DOHH2 (cell line): ENCODE measurements around the gene PLBD2.

Experiments
- H3F3A ChIP-seq: fragments of 200-600 bp; sonication (generic), shearing (Covaris generic); 2 replicates; pipeline ENCODE4 v1.6.0; 2016; ENCODE audit warnings: antibody characterized with exemption, mild to moderate bottlenecking; ENCODE audit not compliant: control insufficient read depth, insufficient read depth
- H3K27ac ChIP-seq: fragments of 200-600 bp; sonication (generic); 2 replicates; pipeline ENCODE4 v1.5.1; 2014; ENCODE audit warnings: low read depth, mild to moderate bottlenecking, low read length, moderate library complexity
- H3K27me3 ChIP-seq: fragments of 200-600 bp; sonication (generic); 2 replicates; pipeline ENCODE4 v1.6.1; 2014; ENCODE audit warnings: mild to moderate bottlenecking, low read length, mixed read lengths; ENCODE audit not compliant: control insufficient read depth
- H3K36me3 ChIP-seq: fragments of 200-600 bp; sonication (generic); 2 replicates; pipeline ENCODE4 v1.6.1; 2014; ENCODE audit warnings: mild to moderate bottlenecking, low read length, moderate library complexity, mixed read lengths; ENCODE audit not compliant: control insufficient read depth
- H3K4me1 ChIP-seq: fragments of 200-600 bp; sonication (generic); 2 replicates; pipeline ENCODE4 v1.6.1; 2014; ENCODE audit warnings: mild to moderate bottlenecking, low read length, mixed read lengths; ENCODE audit not compliant: control insufficient read depth
- H3K4me2 ChIP-seq: fragments of 200-600 bp; sonication (generic); 2 replicates; pipeline ENCODE4 v1.6.0; 2014; ENCODE audit warnings: mild to moderate bottlenecking, low read length, moderate library complexity
- H3K4me3 ChIP-seq: fragments of 200-600 bp; sonication (generic); 2 replicates; pipeline ENCODE4 v1.5.1; 2014; ENCODE audit warnings: mild to moderate bottlenecking, low read length, mixed read lengths
- H3K79me2 ChIP-seq: fragments of 200-600 bp; sonication (generic); 2 replicates; pipeline ENCODE4 v1.6.1; 2014; ENCODE audit warnings: mild to moderate bottlenecking, low read length, mixed read lengths; ENCODE audit not compliant: control insufficient read depth
- H3K9me2 ChIP-seq: fragments of 200-600 bp; sonication (generic); replicated peaks from 2 replicates; pipeline ENCODE4 v1.6.1; 2014; ENCODE audit warnings: mild to moderate bottlenecking, low read length, mixed read lengths; ENCODE audit not compliant: control insufficient read depth
- H3K9me3 ChIP-seq: fragments of 200-600 bp; sonication (generic); 2 replicates; pipeline ENCODE4 v1.6.1; 2014; ENCODE audit warnings: antibody characterized with exemption, low read length, mixed read lengths; ENCODE audit not compliant: control insufficient read depth, insufficient read depth
- H4K20me1 ChIP-seq: fragments of 200-600 bp; sonication (generic); 2 replicates; pipeline ENCODE4 v1.6.0; 2014; ENCODE audit warnings: low read depth, mild to moderate bottlenecking, antibody characterized with exemption, low read length, moderate library complexity; ENCODE audit not compliant: control insufficient read depth, insufficient read depth
- CTCF ChIP-seq: fragments of 200-600 bp; sonication (generic); IDR thresholded peaks from one replicate; pipeline ENCODE4 v1.5.1; 2014; ENCODE audit warnings: antibody characterized with exemption, mild to moderate bottlenecking, low read depth, low read length; ENCODE audit not compliant: poor library complexity, severe bottlenecking
- EZH2phosphoT487 ChIP-seq: fragments of 200-600 bp; sonication (generic); IDR thresholded peaks from 2 replicates; pipeline ENCODE4 v1.6.1; 2017; ENCODE audit warnings: borderline replicate concordance, mild to moderate bottlenecking, antibody characterized with exemption, low read length, moderate library complexity, mixed read lengths

Gene PLBD2

DNA sequence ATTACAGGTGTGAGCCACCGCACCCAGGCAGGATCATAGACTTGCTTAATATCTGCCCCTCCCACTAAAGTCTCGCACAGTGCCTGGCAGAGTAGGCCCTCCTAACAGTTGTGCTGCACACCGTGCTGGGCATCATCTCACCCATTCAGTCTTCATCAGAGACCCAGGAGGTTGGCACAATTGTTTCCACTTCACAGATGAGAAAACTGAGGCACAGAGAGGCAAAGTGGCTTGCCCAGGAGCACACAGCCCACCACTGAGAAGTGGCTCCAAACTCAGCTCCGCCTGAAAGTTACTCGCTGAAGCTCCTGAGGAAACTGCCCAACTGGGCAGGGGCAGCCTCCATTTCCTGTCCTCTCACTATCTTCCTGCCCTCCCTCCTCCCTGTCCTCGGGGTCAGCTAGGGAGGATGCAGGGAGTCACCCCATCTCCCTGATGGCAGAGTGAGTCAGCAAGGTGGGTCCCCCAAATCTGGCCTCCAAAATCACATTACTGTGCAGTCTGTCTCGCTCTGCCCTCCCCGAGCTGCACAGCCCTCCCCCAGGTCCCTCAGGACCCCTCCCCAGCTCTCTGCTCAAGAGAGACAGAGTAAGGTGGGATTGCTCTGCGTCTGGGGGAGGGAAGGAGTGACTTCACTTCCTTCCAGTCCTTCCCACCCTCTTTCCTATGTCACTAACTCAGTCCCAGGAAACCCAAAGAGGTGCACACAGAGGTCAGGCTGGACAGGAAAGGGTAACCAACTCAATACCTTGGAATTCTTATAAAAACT is 29.2 kb upstream of the PLBD2 start:
- H3K4me2 ChIP-seq: no peak overlapping the region
- no peaks in the 10 kb centered on the region for H3K9me2 ChIP-seq
- no peaks in the 10 kb centered on the region for H3K9me3 ChIP-seq
- no peaks in the 10 kb centered on the region; the same call in 1 of the 2 replicates for H3F3A ChIP-seq
- TF ChIP-seq CTCF (no peak), EZH2phosphoT487 (no peak)
- H3K4me3 ChIP-seq: no peak overlapping the region
- H3K79me2 ChIP-seq: peaks cover 9% of the 10 kb centered on the region
- no peaks in the 10 kb centered on the region for H4K20me1 ChIP-seq
- H3K4me1 ChIP-seq: peaks cover 22% of the 10 kb centered on the region
- H3K27ac ChIP-seq: no peak overlapping the region
- H3K27me3 ChIP-seq: no peaks in the 10 kb centered on the region
- H3K36me3 ChIP-seq: peaks cover 24% of the 10 kb centered on the region

GRCh38 chr12:113329791-113330417 is 28.5 kb upstream of the PLBD2 start:
- H3K4me2 ChIP-seq: no peak overlapping the region
- H3K27ac ChIP-seq: no peak overlapping the region
- H4K20me1 ChIP-seq: no peaks in the 10 kb centered on the region
- no peaks in the 10 kb centered on the region for H3K9me3 ChIP-seq
- H3K79me2 ChIP-seq: peaks cover 13% of the 10 kb centered on the region
- no peak overlapping the region for H3K4me3 ChIP-seq
- peaks cover 24% of the 10 kb centered on the region for H3K36me3 ChIP-seq
- no peaks in the 10 kb centered on the region for H3K9me2 ChIP-seq
- H3K27me3 ChIP-seq: no peaks in the 10 kb centered on the region
- TF ChIP-seq EZH2phosphoT487 (no peak), CTCF (no peak)
- H3K4me1 ChIP-seq: peaks cover 23% of the 10 kb centered on the region
- H3F3A ChIP-seq: no peaks in the 10 kb centered on the region; the same call in 1 of the 2 replicates

- H3K36me3 ChIP-seq: peaks cover 24% of the 10 kb centered on the region
- H3K27ac ChIP-seq: no peak overlapping the region
- peaks cover 13% of the 10 kb centered on the region for H3K79me2 ChIP-seq
- no peaks in the 10 kb centered on the region for H3K9me2 ChIP-seq
- peaks cover 23% of the 10 kb centered on the region for H3K4me1 ChIP-seq
- no peak overlapping the region for H3K4me3 ChIP-seq
- no peaks in the 10 kb centered on the region; the same call in 1 of the 2 replicates for H3F3A ChIP-seq
- no peak for TF ChIP-seq CTCF
- no peak for TF ChIP-seq EZH2phosphoT487
- H3K4me2 ChIP-seq: no peak overlapping the region
- H4K20me1 ChIP-seq: no peaks in the 10 kb centered on the region
- H3K27me3 ChIP-seq: no peaks in the 10 kb centered on the region
- no peaks in the 10 kb centered on the region for H3K9me3 ChIP-seq
These were observed 27.9 kb upstream of the PLBD2 start for GRCh38 chr12:113330505-113330904.
